Measurements from ENCODE around the gene TBX1. TPM values are rescaled to one million over a fixed set of nuclear protein-coding genes. Genes with fewer than 3 reads are reported as not detected.

Gene TBX1
- total RNA-seq, 4 donors from 2014 or later = 0.65 to 2.7 TPM; not detected in 2

DNA sequence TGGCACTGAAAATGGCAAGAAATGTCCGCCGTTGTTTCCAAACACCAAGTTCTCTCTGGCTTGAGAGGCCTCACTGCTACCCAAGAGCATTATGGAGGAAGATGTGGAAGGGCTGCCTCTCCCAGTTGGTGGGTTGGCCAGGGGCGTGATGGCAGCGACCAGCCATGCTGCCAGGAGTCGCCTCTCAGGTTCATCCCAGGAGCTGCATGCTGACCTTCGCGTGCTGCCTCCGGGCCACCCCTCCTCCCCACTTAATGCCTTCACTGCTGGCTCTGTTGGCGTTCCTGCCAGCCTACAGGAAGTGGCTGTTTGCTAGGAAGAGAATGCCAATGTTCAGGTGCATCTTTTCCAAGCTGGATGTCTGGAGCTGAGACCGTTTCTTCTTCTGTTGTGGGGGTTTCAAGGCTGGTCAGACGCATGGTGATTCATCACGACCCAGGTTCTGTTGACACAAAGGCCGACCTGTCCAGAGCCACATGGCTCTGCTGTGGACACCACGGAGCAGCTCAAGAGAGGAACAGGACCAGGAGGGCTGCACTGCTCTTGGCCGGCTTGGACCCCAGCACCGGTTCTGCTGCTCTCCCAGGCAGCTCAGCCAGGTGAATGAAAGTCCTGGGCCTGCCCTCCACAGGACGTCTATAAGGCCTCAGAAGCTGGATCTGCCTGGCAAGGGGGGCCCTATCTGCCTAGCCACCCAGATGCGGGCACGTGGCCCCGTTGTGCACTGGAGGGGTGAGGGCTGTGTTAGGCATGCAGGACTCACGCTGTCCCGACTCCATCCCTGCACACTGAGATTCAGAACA is 25.1 kb downstream of the TBX1 start:
- ATAC-seq (ENCODE audit: low FRiP score) (no peak), DNase-seq (ENCODE audit: low spot score) (no peak)
- TF ChIP-seq, protein P1, sequence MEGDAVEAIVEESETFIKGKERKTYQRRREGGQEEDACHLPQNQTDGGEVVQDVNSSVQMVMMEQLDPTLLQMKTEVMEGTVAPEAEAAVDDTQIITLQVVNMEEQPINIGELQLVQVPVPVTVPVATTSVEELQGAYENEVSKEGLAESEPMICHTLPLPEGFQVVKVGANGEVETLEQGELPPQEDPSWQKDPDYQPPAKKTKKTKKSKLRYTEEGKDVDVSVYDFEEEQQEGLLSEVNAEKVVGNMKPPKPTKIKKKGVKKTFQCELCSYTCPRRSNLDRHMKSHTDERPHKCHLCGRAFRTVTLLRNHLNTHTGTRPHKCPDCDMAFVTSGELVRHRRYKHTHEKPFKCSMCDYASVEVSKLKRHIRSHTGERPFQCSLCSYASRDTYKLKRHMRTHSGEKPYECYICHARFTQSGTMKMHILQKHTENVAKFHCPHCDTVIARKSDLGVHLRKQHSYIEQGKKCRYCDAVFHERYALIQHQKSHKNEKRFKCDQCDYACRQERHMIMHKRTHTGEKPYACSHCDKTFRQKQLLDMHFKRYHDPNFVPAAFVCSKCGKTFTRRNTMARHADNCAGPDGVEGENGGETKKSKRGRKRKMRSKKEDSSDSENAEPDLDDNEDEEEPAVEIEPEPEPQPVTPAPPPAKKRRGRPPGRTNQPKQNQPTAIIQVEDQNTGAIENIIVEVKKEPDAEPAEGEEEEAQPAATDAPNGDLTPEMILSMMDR (IDR thresholded peaks at IDR 0.05) = no peak

DNA sequence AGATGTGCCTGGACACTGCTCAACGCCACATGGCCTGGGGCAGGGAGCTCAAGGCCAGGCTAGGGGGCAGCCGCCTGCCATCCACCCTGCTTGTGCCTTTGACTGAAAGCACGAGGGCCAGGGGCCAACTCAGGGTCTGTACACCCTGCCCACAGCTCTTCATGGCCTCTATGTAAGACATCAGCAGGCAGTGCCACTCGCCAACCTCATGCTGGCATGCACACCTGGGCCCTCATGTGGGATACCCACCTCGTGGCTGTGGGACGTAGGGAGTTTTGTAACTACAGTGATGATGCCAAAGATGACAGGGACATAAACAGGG is 25.6 kb downstream of the TBX1 start:
- ATAC-seq (ENCODE audit: low FRiP score) (no peak), DNase-seq (ENCODE audit: low spot score) (no peak)
- TF ChIP-seq, protein P1 (IDR thresholded peaks at IDR 0.05) = no peak

DNA sequence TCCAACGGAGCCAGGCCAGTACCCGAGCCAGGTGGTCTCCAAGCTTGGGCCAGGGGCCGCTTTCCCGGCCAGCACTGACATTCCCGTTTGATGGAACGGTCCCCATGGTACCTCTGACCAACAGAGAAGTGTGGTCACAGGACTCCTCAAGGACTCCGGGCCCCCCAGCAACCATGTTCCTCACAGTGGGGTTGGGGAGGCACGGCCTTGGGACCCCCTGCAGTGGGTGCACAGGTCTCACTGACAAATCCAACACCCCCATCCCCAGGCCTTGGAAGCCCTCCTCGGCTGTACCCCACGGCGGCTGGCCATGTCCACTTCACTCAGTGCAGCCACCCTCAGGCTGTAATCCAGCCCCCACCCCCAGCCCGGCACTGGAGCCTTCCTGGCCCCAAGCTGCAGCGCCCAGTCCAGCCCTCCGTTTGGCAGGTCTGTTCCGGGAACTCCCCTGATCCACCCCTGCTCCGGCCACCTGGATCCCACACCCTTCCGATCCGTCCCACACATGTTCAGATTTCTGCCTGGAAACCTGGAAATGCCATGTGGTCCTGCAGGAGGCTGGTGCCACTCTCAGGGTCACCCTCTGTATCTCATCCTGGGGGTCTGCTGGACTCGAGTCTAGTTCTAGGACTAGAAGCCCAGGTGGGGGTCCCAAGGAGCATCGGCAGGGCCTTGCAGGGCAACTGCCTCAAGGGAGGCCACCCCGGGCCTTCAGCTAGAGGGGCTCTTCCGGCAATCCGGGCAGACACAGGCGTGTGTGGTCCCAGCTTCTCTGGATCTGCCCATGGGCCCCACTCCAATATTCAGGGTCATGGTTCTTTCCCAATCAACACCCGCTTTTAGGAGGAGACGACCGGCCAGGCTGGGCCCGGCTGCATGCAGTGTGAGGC is 26.6 kb downstream of the TBX1 start:
- no peak for ATAC-seq (ENCODE audit: low FRiP score)
- TF ChIP-seq, protein P1 (IDR thresholded peaks at IDR 0.05) = no peak
- no peak for DNase-seq (ENCODE audit: low spot score)

DNA sequence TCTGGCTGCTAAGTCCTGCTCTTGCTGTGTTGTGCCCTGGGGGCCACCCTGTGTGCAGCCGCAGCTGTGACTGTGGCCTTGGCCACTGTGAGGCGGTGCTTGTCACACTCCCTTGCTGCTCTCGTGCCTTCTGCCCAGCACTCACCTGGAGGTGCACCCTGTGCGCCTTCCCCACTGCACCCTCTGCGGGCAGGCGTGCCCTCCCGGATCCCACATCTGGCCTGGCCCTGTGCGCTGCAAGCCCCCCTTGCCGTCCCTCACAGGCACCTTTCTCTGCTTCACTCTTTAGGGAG is 27.2 kb downstream of the TBX1 start:
- DNase-seq (ENCODE audit: low spot score) (no peak), ATAC-seq (ENCODE audit: low FRiP score) (no peak)
- TF ChIP-seq, protein P1 (IDR thresholded peaks at IDR 0.05) = no peak

DNA sequence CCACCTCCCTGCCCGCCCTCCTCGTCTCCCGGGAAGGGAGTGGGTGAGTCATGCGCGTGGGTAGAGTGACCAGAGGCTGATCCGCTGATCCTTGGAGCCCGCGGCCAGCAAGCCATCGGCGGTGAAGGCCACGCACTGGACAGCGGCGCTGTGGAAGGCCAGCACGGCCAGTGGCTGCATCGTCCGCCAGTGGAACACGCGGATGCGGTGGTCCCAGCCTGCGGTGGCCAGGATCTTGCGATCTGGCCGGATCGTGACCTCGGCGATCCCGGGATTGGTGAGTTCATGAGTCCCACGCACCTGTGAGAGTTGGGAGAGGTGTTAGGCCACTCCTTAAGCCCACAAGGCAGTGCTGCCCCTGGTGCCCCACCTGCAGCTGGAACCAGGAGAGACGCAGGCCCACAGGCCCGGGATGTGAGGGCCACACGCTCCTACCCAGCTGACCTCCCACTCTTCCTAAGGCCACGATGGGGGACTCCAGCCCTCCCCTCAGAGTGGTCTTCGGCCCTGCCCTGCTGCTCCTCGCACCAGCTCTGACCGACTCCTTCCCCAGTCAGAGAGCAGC is 28.2 kb downstream of the TBX1 start:
- DNase-seq (ENCODE audit: low spot score) (no peak), ATAC-seq (ENCODE audit: low FRiP score) (no peak)
- TF ChIP-seq, protein P1 (IDR thresholded peaks at IDR 0.05) = no peak

DNA sequence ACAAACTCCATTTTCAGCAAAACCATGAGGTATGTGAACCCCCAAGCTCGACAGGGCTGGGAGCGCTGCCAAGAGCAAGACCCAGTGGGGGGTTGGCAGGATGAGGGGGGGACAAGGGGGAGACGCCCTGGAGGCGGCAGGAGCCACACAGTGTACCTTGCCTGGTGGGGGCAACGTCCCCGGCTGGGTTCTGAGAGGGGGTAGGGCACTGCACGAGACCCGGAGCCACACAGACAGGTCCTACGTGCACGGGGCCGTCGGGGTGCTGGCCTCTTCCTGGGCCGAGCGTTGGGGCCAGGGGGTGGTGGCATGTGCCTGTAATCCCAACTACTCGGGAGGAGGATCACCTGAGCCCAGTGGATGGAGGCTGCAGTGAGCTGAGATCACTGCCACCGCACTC is 28.8 kb downstream of the TBX1 start:
- TF ChIP-seq, protein P1 (IDR thresholded peaks at IDR 0.05) = no peak
- ATAC-seq (ENCODE audit: low FRiP score) = no peak
- no peak for DNase-seq (ENCODE audit: low spot score)

All from omental fat pad (tissue), 4 donors.